Activated CD4-positive, alpha-beta T cell treated with anti-CD3 and anti-CD28 coated beads, Interleukin-2, amount 10 ng/mL, durations not matched to agents 24 days and 14 days (primary cell): ENCODE measurements around the gene NR1D1. TPM values are rescaled to one million over a fixed set of nuclear protein-coding genes. Genes with fewer than 3 reads are reported as not detected.

Experiments used
- DNase-seq: peaks from one replicate; pipeline ENCODE4 v3.0.0; 2022
- H3K27ac Mint-ChIP-seq: one replicate; pipeline ENCODE4 v1.8.0; 2022; ENCODE audit warnings: mild to moderate bottlenecking, mixed read lengths
- H3K27me3 Mint-ChIP-seq: one replicate; pipeline ENCODE4 v1.8.0; 2022; ENCODE audit warnings: mixed read lengths
- H3K36me3 Mint-ChIP-seq: one replicate; pipeline ENCODE4 v1.8.0; 2022; ENCODE audit warnings: low read depth, mild to moderate bottlenecking, mixed read lengths
- H3K4me1 Mint-ChIP-seq: one replicate; pipeline ENCODE4 v1.8.0; 2021; ENCODE audit warnings: mixed read lengths
- H3K4me3 Mint-ChIP-seq: one replicate; pipeline ENCODE4 v1.8.0; 2022; ENCODE audit warnings: mild to moderate bottlenecking, moderate library complexity, mixed read lengths
- H3K9me3 Mint-ChIP-seq: one replicate; pipeline ENCODE4 v1.8.0; 2021; ENCODE audit warnings: mixed read lengths
- intact Hi-C: fragments of 100-400 bp; cut with micrococcal nuclease; formaldehyde crosslinking; loops from one replicate; pipeline ENCODE4 v1.15.1; 2023
- total RNA-seq: library from RNA; stranded (reverse); gene quantifications from 2 replicates; pipeline ENCODE4 v1.2.3, GENCODE V29; 2022

NR1D1 gene
- total RNA-seq, 1 donor from 2014 or later = 7.9 TPM

- DNase-seq = no peak
- Mint-ChIP-seq H3K36me3 (no peaks in the 10 kb centered on the region), H3K9me3 (no peaks in the 10 kb centered on the region), H3K27me3 (peaks cover 2% of the 10 kb centered on the region), H3K4me1 (peaks cover 74% of the 10 kb centered on the region), H3K27ac (peak overlapping the region; percentile 55), H3K4me3 (no peak overlapping the region)
- intact Hi-C loops = no loop called here
These were observed 6.6 kb upstream of the NR1D1 start for GRCh38 chr17:40106760-40107521.

- H3K36me3 Mint-ChIP-seq = peaks cover 2% of the 10 kb centered on the region
- H3K4me1 Mint-ChIP-seq = peaks cover 72% of the 10 kb centered on the region
- DNase-seq = no peak
- H3K27ac Mint-ChIP-seq = no peak overlapping the region
- H3K4me3 Mint-ChIP-seq = no peak overlapping the region
- intact Hi-C loops = no loop called here
- H3K9me3 Mint-ChIP-seq = peaks cover 3% of the 10 kb centered on the region
- peaks cover 4% of the 10 kb centered on the region for H3K27me3 Mint-ChIP-seq
These were observed 5.7 kb upstream of the NR1D1 start for GRCh38 chr17:40105861-40106759.

- intact Hi-C loops = no loop called here
- H3K4me1 Mint-ChIP-seq = peaks cover 73% of the 10 kb centered on the region
- no peak for DNase-seq
- H3K4me3 Mint-ChIP-seq = no peak overlapping the region
- H3K27ac Mint-ChIP-seq = no peak overlapping the region
- H3K9me3 Mint-ChIP-seq = peaks cover 3% of the 10 kb centered on the region
- peaks cover 4% of the 10 kb centered on the region for H3K27me3 Mint-ChIP-seq
- H3K36me3 Mint-ChIP-seq = peaks cover 2% of the 10 kb centered on the region
These were observed 4.5 kb upstream of the NR1D1 start for GRCh38 chr17:40104594-40105486.

- intact Hi-C loops = no loop called here
- DNase-seq = no peak
These were observed 3.3 kb upstream of the NR1D1 start for GRCh38 chr17:40103688-40104087.

GRCh38 chr17:40103071-40103661 is 2.8 kb upstream of the NR1D1 start:
- no peak overlapping the region for H3K4me3 Mint-ChIP-seq
- intact Hi-C loops = no loop called here
- H3K36me3 Mint-ChIP-seq = peaks cover 8% of the 10 kb centered on the region
- peaks cover 4% of the 10 kb centered on the region for H3K27me3 Mint-ChIP-seq
- peaks cover 78% of the 10 kb centered on the region for H3K4me1 Mint-ChIP-seq
- DNase-seq = no peak
- peak overlapping the region; percentile 47 for H3K27ac Mint-ChIP-seq
- H3K9me3 Mint-ChIP-seq = peaks cover 3% of the 10 kb centered on the region

More at GRCh38 chr17:40103688-40104087, 3.3 kb upstream of the NR1D1 start:
- peaks cover 3% of the 10 kb centered on the region for H3K9me3 Mint-ChIP-seq
- H3K27me3 Mint-ChIP-seq = peaks cover 4% of the 10 kb centered on the region
- peaks cover 77% of the 10 kb centered on the region for H3K4me1 Mint-ChIP-seq
- no peak overlapping the region for H3K4me3 Mint-ChIP-seq
- peaks cover 3% of the 10 kb centered on the region for H3K36me3 Mint-ChIP-seq
- H3K27ac Mint-ChIP-seq = peak overlapping the region; percentile 61

GRCh38 chr17:40101367-40102210 is 1.2 kb upstream of the NR1D1 start:
- Mint-ChIP-seq H3K4me1 (peaks cover 79% of the 10 kb centered on the region), H3K9me3 (peaks cover 6% of the 10 kb centered on the region), H3K27me3 (peaks cover 4% of the 10 kb centered on the region), H3K36me3 (peaks cover 24% of the 10 kb centered on the region), H3K4me3 (peak overlapping the region; percentile 94), H3K27ac (peak overlapping the region; percentile 92)
- DNase-seq = no peak
- intact Hi-C loops = loop anchor here (1.0 kb wide), 1 partner anchor 10 kb away; no protein-coding TSS in a partner anchor

- intact Hi-C loops = loop anchor here (1.0 kb wide), 1 partner anchor 10 kb away; no protein-coding TSS in a partner anchor
- DNase-seq = peak; percentile 96
- Mint-ChIP-seq H3K4me3 (peak overlapping the region; percentile 94), H3K4me1 (peaks cover 81% of the 10 kb centered on the region), H3K9me3 (peaks cover 6% of the 10 kb centered on the region), H3K27me3 (peaks cover 4% of the 10 kb centered on the region), H3K36me3 (peaks cover 30% of the 10 kb centered on the region), H3K27ac (peak overlapping the region; percentile 92)
These were observed 429 bp upstream of the NR1D1 start for GRCh38 chr17:40100669-40101366.

GRCh38 chr17:40099619-40100418 is 570 bp downstream of the NR1D1 start:
- DNase-seq = no peak
- Mint-ChIP-seq H3K27ac (peak overlapping the region; percentile 92), H3K27me3 (peaks cover 4% of the 10 kb centered on the region), H3K4me1 (peaks cover 81% of the 10 kb centered on the region), H3K36me3 (peaks cover 40% of the 10 kb centered on the region), H3K4me3 (peak overlapping the region; percentile 94), H3K9me3 (peaks cover 6% of the 10 kb centered on the region)
- intact Hi-C loops = loop anchor here (1.0 to 2.0 kb wide), 4 partner anchors 22 to 120 kb away; partner anchors contain the start of genes CASC3 and PSMD3

GRCh38 chr17:40098846-40099618 is 1.4 kb downstream of the NR1D1 start:
- Mint-ChIP-seq H3K9me3 (peaks cover 6% of the 10 kb centered on the region), H3K36me3 (peaks cover 45% of the 10 kb centered on the region), H3K27ac (peak overlapping the region; percentile 86), H3K4me1 (peaks cover 73% of the 10 kb centered on the region), H3K27me3 (peaks cover 4% of the 10 kb centered on the region), H3K4me3 (peak overlapping the region; percentile 94)
- peak; percentile 97 for DNase-seq
- intact Hi-C loops = loop anchor here (1.0 to 2.0 kb wide), 4 partner anchors 23 to 119 kb away; partner anchors contain the start of genes CASC3 and PSMD3

GRCh38 chr17:40097931-40098845 is 2.2 kb downstream of the NR1D1 start:
- Mint-ChIP-seq H3K36me3 (peaks cover 52% of the 10 kb centered on the region), H3K4me1 (peaks cover 70% of the 10 kb centered on the region), H3K4me3 (peak overlapping the region; percentile 94), H3K9me3 (peaks cover 6% of the 10 kb centered on the region), H3K27ac (peak overlapping the region; percentile 86), H3K27me3 (peaks cover 2% of the 10 kb centered on the region)
- DNase-seq = peak; percentile 69
- intact Hi-C loops = loop anchor here (2.0 kb wide), 2 partner anchors 15 to 29 kb away; no protein-coding TSS in a partner anchor
